HepG2 (cell line): Measurements from ENCODE around the gene NKD1. TPM values are rescaled to one million over a fixed set of nuclear protein-coding genes. Genes with fewer than 3 reads are reported as not detected.

Experiments
- ATAC-seq: fragments of 200-7000 bp; cut with Tn5 transposase; 3 replicates; pipeline ENCODE4 v1.9.1; 2020; ENCODE audit warnings: mild to moderate bottlenecking, moderate library complexity
- BruUV-seq: library from RNA; stranded (reverse); fragments of 400-500 nt; replicated peaks from 2 replicates; lab custom pipeline; 2021; lab: Mats Ljungman, UMichigan
- CTCF ChIA-PET: fragments of 300-600 bp; formaldehyde crosslinking; extraction: SDS; loops from one replicate; lab custom pipeline; 2021; ENCODE audit warnings: low total read pairs, inconsistent platforms, low intra/inter-chr PET ratio; lab: Yijun Ruan, JAX
- POLR2A ChIA-PET: fragments of 350-600 bp; sonication (Branson Sonifier 250); formaldehyde crosslinking; loops from one replicate; lab custom pipeline; 2020; ENCODE audit warnings: antibody characterized with exemption, inconsistent platforms; lab: Yijun Ruan, JAX
- DNase-seq: peaks from one replicate; pipeline ENCODE4 v3.0.0-alpha.2; 2015; ENCODE audit warnings: low spot score
- FAIRE-seq: peaks from 3 replicates; lab custom pipeline; 2011; peaks lifted over from hg19 to GRCh38; lab: Jason Lieb, UNC
- H2AFZ ChIP-seq: one replicate; pipeline ENCODE4 v1.6.1; 2011; ENCODE audit warnings: low read length, inconsistent platforms
- H3K27ac ChIP-seq: fragments of 300-600 bp; 3 replicates; pipeline ENCODE4 v1.8.0; 2011; ENCODE audit warnings: mixed run types, mild to moderate bottlenecking, mixed read lengths, low read length, inconsistent platforms; ENCODE audit not compliant: insufficient read depth; ENCODE audit errors: extremely low read length
- H3K27me3 ChIP-seq, 2 experiments: fragments of 200-600 bp in 1 of 2; 2 replicates in 1 of 2; 3 replicates in 1 of 2; pipeline versions ENCODE4 v1.6.0 to v1.8.0; 2011; ENCODE audit warnings: low read length in 2 of 2, mild to moderate bottlenecking in 2 of 2, moderate library complexity in 2 of 2, inconsistent platforms in 1 of 2; ENCODE audit not compliant: insufficient read depth in 2 of 2, control insufficient read depth in 1 of 2
- H3K36me3 ChIP-seq, 2 experiments: fragments of 200-600 bp in 1 of 2; replicated peaks in 1 of 2; 2 replicates in 1 of 2; 3 replicates in 1 of 2; pipeline versions ENCODE4 v1.5.1 to v1.8.0; 2011; ENCODE audit warnings: low read length in 2 of 2, inconsistent platforms in 1 of 2; ENCODE audit not compliant: insufficient read depth in 2 of 2, control insufficient read depth in 1 of 2
- H3K4me1 ChIP-seq: 2 replicates; pipeline ENCODE4 v1.5.1; 2012; ENCODE audit warnings: low read length, inconsistent platforms; ENCODE audit not compliant: insufficient read depth
- H3K4me2 ChIP-seq: 2 replicates; pipeline ENCODE4 v1.6.0; 2011; ENCODE audit warnings: low read depth, low read length, inconsistent platforms
- H3K4me3 ChIP-seq, 3 experiments: fragments of 200-600 bp in 1 of 3; sonication (generic), shearing (Covaris generic) in 1 of 3; replicated peaks in 1 of 3; 2 replicates each; pipeline ENCODE4 v1.5.1; 2011 to 2016; ENCODE audit warnings: low read length in 3 of 3, inconsistent platforms in 2 of 3, low read depth in 2 of 3, mild to moderate bottlenecking in 2 of 3, control low read depth in 1 of 3, mixed read lengths in 1 of 3; ENCODE audit not compliant: insufficient read depth in 1 of 3
- H3K79me2 ChIP-seq: one replicate; pipeline ENCODE4 v1.6.1; 2011; ENCODE audit warnings: low read length, inconsistent platforms; ENCODE audit not compliant: insufficient read depth
- H3K9ac ChIP-seq: 2 replicates; pipeline ENCODE4 v1.6.0; 2011; ENCODE audit warnings: mild to moderate bottlenecking, low read depth, low read length, inconsistent platforms; ENCODE audit not compliant: insufficient read depth
- H3K9me3 ChIP-seq: 2 replicates; pipeline ENCODE4 v1.5.1; 2012; ENCODE audit warnings: mild to moderate bottlenecking, low read length
- H4K20me1 ChIP-seq: 2 replicates; pipeline ENCODE4 v1.6.0; 2011; ENCODE audit warnings: inconsistent platforms, mild to moderate bottlenecking, low read length, moderate library complexity; ENCODE audit not compliant: insufficient read depth
- POLR2A ChIP-seq, 2 experiments: IDR thresholded peaks; 2 replicates each; pipeline ENCODE4 v1.6.1; 2011; ENCODE audit warnings: low read depth in 2 of 2, low read length in 2 of 2, mild to moderate bottlenecking in 1 of 2, moderate library complexity in 1 of 2; ENCODE audit not compliant: insufficient read depth in 1 of 2
- POLR2AphosphoS5 ChIP-seq: IDR thresholded peaks from 2 replicates; pipeline ENCODE4 v1.6.1; 2012; ENCODE audit warnings: low read depth, low read length
- POLR2G ChIP-seq: fragments of 200-400 bp; formaldehyde crosslinking; IDR thresholded peaks from 2 replicates; pipeline ENCODE4 v1.6.1; 2018; ENCODE audit warnings: mild to moderate bottlenecking, low read depth, low read length, moderate library complexity
- RBM22 ChIP-seq: fragments of 200-400 bp; formaldehyde crosslinking; optimal IDR thresholded peaks from 2 replicates; pipeline ENCODE3; 2017; ENCODE audit warnings: mild to moderate bottlenecking, low read length, moderate library complexity
- RBM39 ChIP-seq: fragments of 200-400 bp; formaldehyde crosslinking; IDR thresholded peaks from one replicate; pipeline ENCODE4 v1.6.1; 2018; ENCODE audit warnings: antibody characterized with exemption, mild to moderate bottlenecking, low read depth, low read length; ENCODE audit not compliant: poor library complexity, severe bottlenecking
- RNF2 ChIP-seq: fragments of 450-650 bp; conservative IDR thresholded peaks from 2 replicates; pipeline ENCODE4 v1.6.1; 2016; ENCODE audit warnings: low read depth
- WGBS: methylation state at CpG from one replicate; pipeline ENCODE4 v1.1.6; 2017; ENCODE audit warnings: low lambda C conversion rate; 5-methylcytosine and 5-hydroxymethylcytosine counted together
- in situ Hi-C: cut with HindIII; loops from 2 replicates; pipeline ENCODE4 v1.10.0; 2017; ENCODE audit warnings: low pct_unique_long_range_greater_than_20kb; ENCODE audit not compliant: extremely low pct_ligation_motif_present
- intact Hi-C: fragments of 100-400 bp; cut with micrococcal nuclease; formaldehyde crosslinking; loops from one replicate; pipeline ENCODE4 v1.10.0; 2022; ENCODE audit not compliant: unreplicated experiment
- polyA plus RNA-seq, 8 experiments: library from polyadenylated mRNA; depleted of rRNA in 3 of 8; stranded (reverse) in 7 of 8; unstranded in 1 of 8; fragments of >200 nt; fragmentation: Illumina TruSeq in 4 of 8; extraction: Trizol in 4 of 8; gene quantifications; 2 replicates each; pipeline versions ENCODE4 v1.2.1 to v1.2.3, GENCODE V29; 2011 to 2016; ENCODE audit warnings: low read depth in 4 of 8, missing spikeins in 1 of 8, mixed read lengths in 1 of 8; ENCODE audit not compliant: insufficient read depth in 1 of 8
- total RNA-seq, 5 experiments: library from RNA; depleted of rRNA; stranded (reverse); fragments of >200 nt; fragmentation: Illumina TruSeq; extraction: Trizol; gene quantifications; 2 replicates each; pipeline ENCODE4 v1.2.3, GENCODE V29; 2016; ENCODE audit warnings: low read depth in 1 of 5
- TF ChIP-seq, protein P1 (sequence below): sonication (generic); formaldehyde crosslinking; IDR thresholded peaks from 2 replicates; pipeline ENCODE4 v1.4.0; 2020; ENCODE audit warnings: missing genetic modification reagents

Gene NKD1
- total and polyA plus RNA-seq, 2 of the 13 experiments (the other 11 are each of a cell fraction or from before 2014, with no cell fraction given): 70.4 to 121 TPM

- Histone ChIP-seq H3K4me3 (no peak overlapping the region), H3K27me3 (no peaks in the 10 kb centered on the region), H3K4me1 (peaks cover 94% of the 10 kb centered on the region), H3K9me3 (no peaks in the 10 kb centered on the region), H2AFZ (no peak overlapping the region), H3K79me2 (peaks cover 100% of the 10 kb centered on the region), H3K4me2 (no peak overlapping the region), H3K27ac (no peak overlapping the region), H3K9ac (no peak overlapping the region), H3K36me3 (peaks cover 72 to 96% of the 10 kb centered on the region in 2 experiments), H4K20me1 (peaks cover 100% of the 10 kb centered on the region)
- ATAC-seq: no peak
- POLR2A ChIA-PET: interaction anchor here (0.6 to 0.7 kb wide), 2 partner anchors 15 to 23 kb away, joined by 3 read pairs; no protein-coding TSS in a partner anchor
- CTCF ChIA-PET: no interaction called here
- in situ Hi-C loops (no loop called here), intact Hi-C loops (no loop called here)
- no peak for FAIRE-seq
- BruUV-seq: no TSS peak
- 98% methylated on average over 5 of the region's 5 CpGs for WGBS
- no peak for DNase-seq
- 0 out of 2 replicates have a peak, but pooled peaks have one; percentile 4 for TF ChIP-seq POLR2AphosphoS5
- TF ChIP-seq POLR2G: peak; percentile 22
- TF ChIP-seq RNF2: no peak
- TF ChIP-seq RBM39: peak; percentile 31
- peak; percentile 99 for TF ChIP-seq RBM22
- TF ChIP-seq POLR2A (IDR thresholded peaks at IDR 0.05; ENCODE audit: insufficient read depth in 1 of 2, low read depth in 2 of 2, low read length in 2 of 2): peak in 1 of 2 experiments; percentile 42; a peak in 2 of 4 replicates
- TF ChIP-seq, protein P1, sequence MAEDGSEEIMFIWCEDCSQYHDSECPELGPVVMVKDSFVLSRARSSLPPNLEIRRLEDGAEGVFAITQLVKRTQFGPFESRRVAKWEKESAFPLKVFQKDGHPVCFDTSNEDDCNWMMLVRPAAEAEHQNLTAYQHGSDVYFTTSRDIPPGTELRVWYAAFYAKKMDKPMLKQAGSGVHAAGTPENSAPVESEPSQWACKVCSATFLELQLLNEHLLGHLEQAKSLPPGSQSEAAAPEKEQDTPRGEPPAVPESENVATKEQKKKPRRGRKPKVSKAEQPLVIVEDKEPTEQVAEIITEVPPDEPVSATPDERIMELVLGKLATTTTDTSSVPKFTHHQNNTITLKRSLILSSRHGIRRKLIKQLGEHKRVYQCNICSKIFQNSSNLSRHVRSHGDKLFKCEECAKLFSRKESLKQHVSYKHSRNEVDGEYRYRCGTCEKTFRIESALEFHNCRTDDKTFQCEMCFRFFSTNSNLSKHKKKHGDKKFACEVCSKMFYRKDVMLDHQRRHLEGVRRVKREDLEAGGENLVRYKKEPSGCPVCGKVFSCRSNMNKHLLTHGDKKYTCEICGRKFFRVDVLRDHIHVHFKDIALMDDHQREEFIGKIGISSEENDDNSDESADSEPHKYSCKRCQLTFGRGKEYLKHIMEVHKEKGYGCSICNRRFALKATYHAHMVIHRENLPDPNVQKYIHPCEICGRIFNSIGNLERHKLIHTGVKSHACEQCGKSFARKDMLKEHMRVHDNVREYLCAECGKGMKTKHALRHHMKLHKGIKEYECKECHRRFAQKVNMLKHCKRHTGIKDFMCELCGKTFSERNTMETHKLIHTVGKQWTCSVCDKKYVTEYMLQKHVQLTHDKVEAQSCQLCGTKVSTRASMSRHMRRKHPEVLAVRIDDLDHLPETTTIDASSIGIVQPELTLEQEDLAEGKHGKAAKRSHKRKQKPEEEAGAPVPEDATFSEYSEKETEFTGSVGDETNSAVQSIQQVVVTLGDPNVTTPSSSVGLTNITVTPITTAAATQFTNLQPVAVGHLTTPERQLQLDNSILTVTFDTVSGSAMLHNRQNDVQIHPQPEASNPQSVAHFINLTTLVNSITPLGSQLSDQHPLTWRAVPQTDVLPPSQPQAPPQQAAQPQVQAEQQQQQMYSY (CRISPR knock-in tag): no peak
Measured at GRCh38 chr16:50573279-50573678, 25.1 kb downstream of the NKD1 start.
